ENCODE data around the gene WWOX.

DNA sequence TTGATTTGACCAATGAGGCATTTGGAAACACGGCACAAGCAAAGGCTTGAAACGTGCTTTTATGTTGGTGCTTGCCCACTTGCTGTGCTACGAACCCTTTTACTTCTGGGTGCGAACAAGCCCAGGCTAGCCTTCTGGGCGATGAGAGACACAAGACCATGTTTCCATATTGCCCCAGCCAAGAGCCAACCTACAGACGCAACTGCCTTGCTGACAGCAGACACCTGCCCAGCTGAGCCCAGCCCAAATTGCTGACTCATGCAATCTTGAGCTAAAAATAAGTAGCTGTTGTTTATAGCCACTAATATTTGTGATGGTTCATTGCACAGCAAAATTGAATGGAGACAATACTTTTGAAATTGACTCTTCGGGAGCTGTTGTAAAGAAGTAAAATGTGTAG, 464.5 kb downstream of the WWOX start:
- TF ChIP-seq POLR2AphosphoS5 (IDR thresholded peaks at IDR 0.05; ENCODE audit: borderline replicate concordance, low read depth, low read length), result no peak
- TF ChIP-seq EZH2 (IDR thresholded peaks at IDR 0.05), result no peak

Data from SK-N-MC (cell line).